HepG2 (cell line): ENCODE results near the gene PLEKHD1.

Experiments used
- CEBPG ChIP-seq: IDR thresholded peaks from 2 replicates; pipeline ENCODE4 v1.6.1; 2016
- ELF1 ChIP-seq: sonication (generic); formaldehyde crosslinking; IDR thresholded peaks from 2 replicates; pipeline ENCODE4 v1.4.0; 2020; ENCODE audit warnings: missing genetic modification reagents
- EP300 ChIP-seq, 3 experiments: sonication (generic) in 1 of 3; formaldehyde crosslinking in 1 of 3; IDR thresholded peaks; 2 replicates each; pipeline versions ENCODE4 v1.5.1 to v1.6.1; 2011 to 2020; ENCODE audit warnings: low read depth in 2 of 3, low read length in 2 of 3, borderline replicate concordance in 1 of 3, improper control_type of control experiment in 1 of 3, mild to moderate bottlenecking in 1 of 3, missing genetic modification reagents in 1 of 3, moderate library complexity in 1 of 3
- MBNL3 ChIP-seq: fragments of 250-450 bp; sonication (Bioruptor Pico); conservative IDR thresholded peaks from 2 replicates; pipeline ENCODE4 v1.8.0; 2022; ENCODE audit warnings: mild to moderate bottlenecking, inconsistent platforms
- POLR2A ChIP-seq, 2 experiments: IDR thresholded peaks; 2 replicates each; pipeline ENCODE4 v1.6.1; 2011; ENCODE audit warnings: low read depth in 2 of 2, low read length in 2 of 2, mild to moderate bottlenecking in 1 of 2, moderate library complexity in 1 of 2; ENCODE audit not compliant: insufficient read depth in 1 of 2
- SMC3 ChIP-seq: IDR thresholded peaks from 2 replicates; pipeline ENCODE4 v1.6.1; 2011; ENCODE audit warnings: low read length, improper control_type of control experiment
- TRIM24 ChIP-seq: sonication (generic); formaldehyde crosslinking; IDR thresholded peaks from 2 replicates; pipeline ENCODE4 v1.8.0; 2022; ENCODE audit warnings: mild to moderate bottlenecking, missing genetic modification reagents
- TF ChIP-seq, protein P1 (sequence below): sonication (generic); formaldehyde crosslinking; IDR thresholded peaks from 2 replicates; pipeline ENCODE4 v1.5.0; 2020; ENCODE audit warnings: mild to moderate bottlenecking, missing genetic modification reagents, moderate library complexity
- TF ChIP-seq, protein P2 (sequence below): sonication (generic); formaldehyde crosslinking; IDR thresholded peaks from 2 replicates; pipeline ENCODE4 v1.5.0; 2020; ENCODE audit warnings: missing genetic modification reagents

DNA sequence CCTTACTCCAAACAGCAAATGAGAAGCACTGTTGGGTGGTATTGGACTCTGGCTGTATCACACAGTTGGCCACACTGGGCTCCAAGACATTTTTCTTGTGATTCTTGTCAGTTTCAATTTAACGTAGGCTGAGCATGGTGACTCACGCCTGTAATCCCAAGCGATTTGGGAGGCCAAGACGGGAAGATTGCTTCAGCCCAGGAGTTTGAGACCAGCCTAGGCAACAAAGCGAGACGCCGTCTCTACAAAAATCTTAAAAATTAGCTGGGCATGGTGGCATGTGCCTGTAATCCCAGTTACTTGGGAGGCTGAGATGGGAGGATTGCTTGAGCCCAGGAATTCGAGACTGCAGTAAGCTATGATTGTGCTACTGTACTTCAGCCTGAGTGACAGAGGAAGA is 35.3 kb upstream of the PLEKHD1 start:
- TF ChIP-seq, protein P1, sequence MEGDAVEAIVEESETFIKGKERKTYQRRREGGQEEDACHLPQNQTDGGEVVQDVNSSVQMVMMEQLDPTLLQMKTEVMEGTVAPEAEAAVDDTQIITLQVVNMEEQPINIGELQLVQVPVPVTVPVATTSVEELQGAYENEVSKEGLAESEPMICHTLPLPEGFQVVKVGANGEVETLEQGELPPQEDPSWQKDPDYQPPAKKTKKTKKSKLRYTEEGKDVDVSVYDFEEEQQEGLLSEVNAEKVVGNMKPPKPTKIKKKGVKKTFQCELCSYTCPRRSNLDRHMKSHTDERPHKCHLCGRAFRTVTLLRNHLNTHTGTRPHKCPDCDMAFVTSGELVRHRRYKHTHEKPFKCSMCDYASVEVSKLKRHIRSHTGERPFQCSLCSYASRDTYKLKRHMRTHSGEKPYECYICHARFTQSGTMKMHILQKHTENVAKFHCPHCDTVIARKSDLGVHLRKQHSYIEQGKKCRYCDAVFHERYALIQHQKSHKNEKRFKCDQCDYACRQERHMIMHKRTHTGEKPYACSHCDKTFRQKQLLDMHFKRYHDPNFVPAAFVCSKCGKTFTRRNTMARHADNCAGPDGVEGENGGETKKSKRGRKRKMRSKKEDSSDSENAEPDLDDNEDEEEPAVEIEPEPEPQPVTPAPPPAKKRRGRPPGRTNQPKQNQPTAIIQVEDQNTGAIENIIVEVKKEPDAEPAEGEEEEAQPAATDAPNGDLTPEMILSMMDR (CRISPR knock-in tag): no peak
- TF ChIP-seq, protein P2, sequence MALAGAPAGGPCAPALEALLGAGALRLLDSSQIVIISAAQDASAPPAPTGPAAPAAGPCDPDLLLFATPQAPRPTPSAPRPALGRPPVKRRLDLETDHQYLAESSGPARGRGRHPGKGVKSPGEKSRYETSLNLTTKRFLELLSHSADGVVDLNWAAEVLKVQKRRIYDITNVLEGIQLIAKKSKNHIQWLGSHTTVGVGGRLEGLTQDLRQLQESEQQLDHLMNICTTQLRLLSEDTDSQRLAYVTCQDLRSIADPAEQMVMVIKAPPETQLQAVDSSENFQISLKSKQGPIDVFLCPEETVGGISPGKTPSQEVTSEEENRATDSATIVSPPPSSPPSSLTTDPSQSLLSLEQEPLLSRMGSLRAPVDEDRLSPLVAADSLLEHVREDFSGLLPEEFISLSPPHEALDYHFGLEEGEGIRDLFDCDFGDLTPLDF (CRISPR knock-in tag): no peak
- TF ChIP-seq ELF1 (CRISPR knock-in tag) (no peak), SMC3 (no peak), MBNL3 (CRISPR knock-in tag) (no peak), EP300 (IDR thresholded peaks at IDR 0.05; ENCODE audit: low read depth in 2 of 2, low read length in 2 of 2) (no peak), EP300 (CRISPR knock-in tag; IDR thresholded peaks at IDR 0.05; ENCODE audit: borderline replicate concordance) (no peak), TRIM24 (CRISPR knock-in tag) (no peak), CEBPG (no peak), POLR2A (IDR thresholded peaks at IDR 0.05; ENCODE audit: insufficient read depth in 1 of 2, low read depth in 2 of 2, low read length in 2 of 2) (no peak)
